Measurements from ENCODE around the gene DNAJC27.

The DNAJC27 gene

DNA sequence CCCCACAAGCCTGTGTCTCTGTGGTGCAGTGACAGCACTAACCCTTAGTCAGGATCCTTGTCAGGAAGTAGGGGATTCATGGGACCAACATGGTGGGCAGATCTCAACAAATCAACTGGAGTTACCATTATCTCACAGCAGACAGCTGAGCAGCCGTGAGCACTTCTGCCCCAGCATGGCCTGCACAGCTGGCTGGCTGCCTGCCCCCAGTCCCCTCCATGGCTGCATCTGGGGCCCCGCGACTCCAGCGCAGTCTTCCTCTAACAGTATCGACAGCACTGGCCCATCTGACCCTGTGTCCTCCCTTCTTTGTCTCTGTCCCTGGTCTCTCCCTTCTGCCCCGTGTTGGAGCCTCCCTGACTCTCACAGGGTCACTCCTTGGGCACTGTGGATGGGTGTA, 47.0 kb downstream of the DNAJC27 start:
- DNase-seq, result no peak

DNA sequence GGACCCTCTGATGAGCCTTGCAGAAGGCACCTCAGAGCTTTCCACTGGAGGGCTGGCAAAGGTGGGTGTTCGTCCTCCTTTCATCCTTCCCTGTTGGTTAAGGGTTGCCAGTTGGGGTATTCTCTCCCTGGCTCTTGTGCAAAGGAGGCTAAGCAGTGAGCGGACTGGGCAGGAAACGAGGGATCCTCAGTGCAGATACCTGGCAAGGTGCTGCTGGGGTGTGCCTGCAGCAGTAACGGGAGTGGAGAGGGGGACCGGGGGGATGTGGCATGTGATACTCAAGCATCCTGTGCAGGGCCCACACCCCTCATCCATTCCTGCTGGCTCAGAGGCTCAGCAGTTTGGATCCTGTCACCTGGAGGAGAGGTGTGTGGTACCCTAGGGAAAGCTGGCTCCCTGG, 47.5 kb downstream of the DNAJC27 start:
- DNase-seq, result no peak

DNA sequence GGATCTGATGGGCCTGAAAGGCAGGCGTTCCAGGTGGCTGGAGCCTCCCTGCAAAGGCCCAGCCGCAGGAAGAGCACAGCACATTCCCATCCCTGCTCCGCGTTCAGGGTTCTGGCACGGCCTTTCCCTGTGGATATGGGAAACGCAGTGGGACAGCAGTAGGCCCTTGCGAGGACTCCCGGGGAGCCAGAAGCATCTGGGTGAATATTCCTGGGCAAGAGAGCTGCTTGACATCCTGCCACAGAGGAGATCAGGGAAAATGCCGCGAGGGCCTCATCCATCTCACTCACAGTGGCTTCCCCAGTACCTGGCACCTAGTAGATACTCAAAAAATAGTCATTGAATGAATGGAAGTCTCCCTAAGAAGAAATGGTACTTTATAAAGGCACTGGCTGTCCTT, 48.6 kb downstream of the DNAJC27 start:
- DNase-seq, result no peak

DNA sequence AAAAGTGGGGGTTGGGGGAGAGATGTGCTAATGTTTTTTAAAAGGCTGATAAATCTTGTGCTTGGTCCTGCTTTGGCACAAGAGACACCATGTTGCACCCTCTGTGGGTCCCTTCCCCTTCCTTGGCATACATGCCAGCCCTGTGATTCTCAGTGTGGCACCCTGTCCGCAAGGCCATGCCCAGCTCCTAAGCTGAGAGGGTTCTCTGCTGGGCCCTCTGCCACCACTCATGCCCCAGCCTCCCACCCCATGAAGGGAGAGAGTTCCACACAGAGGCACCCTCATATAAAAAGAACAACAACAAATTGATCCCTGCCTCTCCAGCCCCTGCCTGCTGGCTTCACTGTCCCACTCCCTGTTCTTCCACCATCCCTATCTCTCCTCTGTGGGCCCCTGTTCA, 49.2 kb downstream of the DNAJC27 start:
- no peak for DNase-seq

DNA sequence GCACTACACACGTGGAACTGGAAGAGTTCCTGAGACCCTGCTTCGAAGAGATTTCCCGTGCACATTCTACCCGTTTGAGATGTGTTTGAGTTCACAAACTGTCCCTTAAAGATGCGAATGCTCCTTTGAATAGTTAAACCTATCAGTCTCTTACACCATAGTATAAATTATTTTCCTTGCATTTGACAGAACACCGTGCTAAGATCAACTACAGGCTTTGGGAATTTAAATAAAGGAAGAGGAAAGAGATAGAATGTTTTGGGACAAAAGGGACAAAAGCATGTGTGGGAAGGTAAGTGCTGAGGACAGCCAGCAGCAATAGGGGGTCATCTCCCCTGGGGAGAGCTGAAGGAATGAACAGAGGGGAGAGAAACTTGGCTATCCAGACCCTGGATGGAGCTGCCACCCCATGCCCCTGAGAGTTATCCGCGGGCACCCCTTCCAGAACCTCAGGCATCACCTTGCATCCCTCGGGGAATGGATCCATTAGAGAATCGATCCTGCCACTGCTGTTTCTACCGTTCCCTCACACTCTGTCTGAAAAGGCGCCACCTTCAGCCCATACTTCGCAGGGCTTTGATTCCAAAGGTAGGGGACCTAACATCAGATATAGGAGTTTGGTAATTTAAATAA, 50.8 kb downstream of the DNAJC27 start:
- no peak for DNase-seq

DNA sequence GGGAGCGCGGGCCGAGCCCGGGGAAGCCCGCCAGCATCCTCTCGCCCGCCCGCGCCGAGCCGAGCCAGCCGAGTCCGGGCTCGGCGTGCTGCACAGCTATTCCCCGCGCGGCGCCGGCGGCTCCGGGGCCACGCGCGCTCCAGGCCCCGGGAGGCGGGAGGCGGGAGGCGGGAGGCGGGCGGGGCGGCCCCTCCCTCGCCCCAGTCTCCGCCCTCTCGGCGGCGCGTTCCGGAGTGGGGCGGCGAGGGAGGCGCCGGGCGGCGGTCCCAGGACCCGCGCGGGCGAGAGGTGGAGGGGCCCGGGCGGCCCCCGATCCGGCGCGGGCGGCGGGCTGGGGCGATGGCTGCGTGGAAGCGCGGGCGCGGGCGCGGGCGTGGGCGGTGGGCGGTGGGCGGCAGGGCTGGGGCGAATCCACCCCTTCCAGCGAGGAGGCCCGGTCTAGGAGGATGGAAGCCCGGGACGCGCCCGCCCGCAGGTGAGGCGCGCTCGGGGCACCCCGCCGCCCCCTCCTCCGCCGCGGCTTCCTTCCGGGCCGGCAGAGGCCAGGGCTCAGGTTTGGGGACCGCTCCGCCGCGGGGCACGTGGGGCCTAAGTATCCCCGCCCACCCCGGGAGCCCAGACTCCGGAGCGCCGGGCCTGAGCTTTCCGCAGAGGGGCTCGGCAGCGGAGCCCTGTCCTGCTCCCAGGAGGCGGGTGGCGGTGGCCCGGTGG, 51.5 kb downstream of the DNAJC27 start, which contains the start of gene ADCY3:
TSS of gene ADCY3 (minus strand) at position 140 of the 711 bp plus-strand sequence. CDS start 1,250 bp downstream, outside the sequence.
- peak; percentile 35 for DNase-seq

DNA sequence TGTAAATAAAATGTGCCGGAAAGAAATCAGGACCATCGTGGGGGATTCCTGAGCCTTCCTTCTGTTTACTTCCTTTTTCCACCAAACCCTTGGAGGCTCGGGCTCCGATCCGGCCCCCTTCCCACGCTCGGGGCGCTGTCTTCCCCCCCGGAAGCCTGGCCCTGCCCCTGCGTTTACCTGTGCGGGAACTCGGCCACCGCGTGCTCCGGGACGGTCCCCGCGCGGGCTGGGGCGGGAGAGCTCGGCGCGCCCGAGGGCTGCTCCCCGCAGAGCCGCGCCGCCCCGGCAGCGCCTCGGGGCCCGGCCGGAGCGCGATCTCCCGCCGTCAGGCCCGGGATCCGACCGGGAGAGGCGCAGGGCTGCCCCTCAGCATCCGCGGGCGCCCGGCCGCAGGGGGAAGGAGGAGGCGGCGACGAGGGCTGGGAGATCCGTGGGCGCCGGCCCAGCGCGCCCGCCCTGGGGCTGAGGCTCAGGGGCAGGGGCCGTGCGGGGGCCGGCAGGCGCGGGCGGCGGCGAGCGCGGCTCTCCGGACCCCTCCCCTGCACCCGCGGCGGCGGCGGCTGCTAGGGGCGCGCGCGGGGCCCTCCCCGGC, 52.2 kb downstream of the DNAJC27 start:
- no peak for DNase-seq

DNA sequence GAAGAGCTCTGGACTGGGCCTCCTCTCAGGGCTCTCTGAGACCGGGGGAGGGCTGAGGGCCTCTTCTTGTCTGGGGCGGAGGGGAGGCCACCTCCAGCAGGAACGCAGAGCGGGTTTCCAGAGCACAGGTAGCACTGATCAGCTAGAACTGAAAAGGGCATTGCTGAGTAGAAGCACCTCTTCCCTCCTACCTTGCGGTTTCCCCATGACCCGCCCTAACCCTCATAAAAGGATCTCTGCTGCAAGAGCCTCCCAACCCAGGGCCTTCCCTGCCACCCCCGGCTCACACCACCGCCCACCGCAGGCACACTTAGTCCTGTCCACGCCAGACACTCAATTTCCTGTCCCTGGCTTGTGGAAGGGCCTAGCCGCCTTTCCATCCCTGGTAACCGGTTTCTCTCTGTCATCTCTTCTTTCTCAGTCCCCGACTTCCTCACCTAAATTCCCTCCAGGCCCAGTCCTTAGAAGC, 52.7 kb downstream of the DNAJC27 start:
- peak; percentile 34 for DNase-seq

DNA sequence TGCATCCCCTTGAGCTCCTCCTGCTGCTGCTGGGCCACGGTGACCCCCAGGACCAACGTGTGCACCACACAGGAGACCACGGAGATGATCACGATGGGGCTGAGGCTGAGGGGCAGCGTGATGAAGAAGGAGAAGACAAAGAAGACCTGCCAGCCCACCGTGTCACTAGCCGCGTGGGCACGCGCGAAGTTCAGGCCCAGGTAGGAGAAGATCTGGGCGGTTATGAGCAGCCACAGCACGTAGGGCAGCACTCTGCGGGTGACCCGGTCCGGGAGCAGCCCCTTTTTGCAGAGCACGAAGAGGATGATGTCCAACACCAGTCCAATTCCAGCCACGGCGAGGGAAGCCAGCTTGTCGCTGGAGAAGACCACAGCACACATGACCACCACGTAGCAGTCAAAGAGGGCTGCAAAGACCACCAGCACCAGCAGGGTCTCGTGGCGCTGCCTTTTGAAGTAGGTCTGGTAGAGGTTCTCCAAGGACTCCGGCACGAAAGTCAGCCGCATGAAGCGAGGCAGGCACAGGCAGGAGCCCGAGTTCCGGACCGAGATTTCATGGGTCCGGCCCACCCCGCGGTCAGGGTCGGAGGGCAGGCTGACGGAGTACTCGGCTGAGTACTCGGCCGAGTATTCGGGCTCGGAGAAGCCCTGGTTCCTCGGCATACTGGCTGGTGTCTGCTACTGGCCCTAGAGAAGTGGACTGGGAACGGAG, 53.3 kb downstream of the DNAJC27 start:
- DNase-seq, result no peak

DNA sequence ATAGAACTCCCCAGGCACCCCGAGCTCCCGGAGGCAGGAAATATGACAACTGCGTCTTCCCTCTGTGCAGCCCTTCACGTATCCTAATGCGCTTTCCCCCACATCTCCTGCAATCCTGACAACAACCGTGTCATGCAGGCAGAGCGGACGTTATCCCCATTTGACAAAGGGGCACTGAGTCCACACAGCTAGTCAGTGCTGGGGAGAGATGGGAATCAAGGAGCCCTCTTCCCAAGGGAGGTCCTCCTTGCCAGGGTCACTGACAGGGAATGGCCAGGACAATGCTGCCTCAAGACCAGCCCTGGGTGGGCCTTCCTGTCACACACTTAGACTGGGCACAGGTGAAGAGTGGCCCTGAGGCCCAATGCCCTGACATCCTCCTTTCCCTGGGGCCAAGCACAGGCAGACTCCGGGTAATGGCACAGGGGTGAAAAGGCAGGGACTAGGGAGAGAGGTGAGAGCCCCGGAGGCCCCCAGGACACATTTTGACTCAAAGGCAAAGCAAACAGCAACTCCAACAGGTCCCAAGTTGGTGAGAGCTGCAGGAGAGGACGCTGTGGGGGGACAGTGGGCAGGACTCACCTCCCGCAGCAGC, 53.9 kb downstream of the DNAJC27 start:
- no peak for DNase-seq

DNA sequence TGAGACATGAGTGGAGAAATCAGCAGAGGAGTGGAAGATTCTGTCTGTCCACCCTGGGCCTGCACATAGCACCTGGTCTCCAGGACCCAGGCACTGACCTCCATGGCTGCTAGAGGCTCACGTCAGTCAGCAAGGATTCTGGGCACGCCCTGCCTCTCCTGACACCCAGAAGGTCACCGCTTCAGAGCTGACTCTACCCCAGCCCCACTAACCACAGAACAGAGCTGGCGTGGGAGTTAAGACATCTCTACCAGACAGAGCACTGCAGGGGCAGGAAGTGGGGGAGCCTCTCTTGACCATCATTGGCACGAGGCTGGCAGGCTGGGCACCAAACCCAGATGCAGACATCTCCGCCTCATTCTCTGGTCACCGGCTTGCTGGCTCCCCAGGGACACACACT, 54.7 kb downstream of the DNAJC27 start:
- no peak for DNase-seq

DNA sequence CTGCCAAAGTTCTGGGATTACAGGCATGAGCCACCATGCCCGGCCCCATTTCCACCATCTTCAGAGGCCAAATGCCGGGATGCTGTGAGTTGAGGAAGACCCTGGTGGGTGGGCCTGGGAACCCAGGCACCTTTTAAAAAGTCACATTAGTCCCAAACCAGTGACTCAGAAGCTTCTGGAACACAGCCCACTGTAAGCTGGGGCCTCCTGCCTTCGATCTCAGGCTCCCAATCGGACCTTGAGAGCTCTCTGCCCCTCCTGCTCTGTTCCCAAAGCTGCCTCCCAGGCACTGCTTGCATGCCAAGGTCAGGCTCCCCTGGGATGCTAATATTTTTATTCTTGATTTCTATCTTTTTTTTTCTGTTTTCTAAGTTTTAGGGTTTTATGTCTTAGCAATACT, 56.0 kb downstream of the DNAJC27 start:
- no peak for DNase-seq

DNA sequence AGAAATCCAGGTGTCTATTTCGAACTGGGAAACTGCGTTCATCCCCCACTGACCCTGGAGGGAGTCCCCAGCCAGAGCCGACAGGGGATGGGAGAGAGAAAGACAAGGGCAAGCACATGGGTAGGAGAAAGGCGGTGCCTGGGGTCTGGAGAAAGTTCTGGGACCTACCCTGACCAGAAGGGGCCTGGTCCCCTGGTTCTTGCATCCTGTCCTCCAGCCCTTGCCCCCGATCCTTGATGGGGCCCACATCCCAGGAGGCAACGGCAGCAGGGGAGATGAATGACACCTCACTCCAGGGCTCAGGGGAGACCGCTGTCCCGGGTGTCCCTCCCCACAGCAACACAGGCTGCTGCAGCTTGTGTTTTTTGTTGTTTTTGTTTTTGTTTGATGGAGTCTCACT, 56.6 kb downstream of the DNAJC27 start:
- DNase-seq, result no peak

DNA sequence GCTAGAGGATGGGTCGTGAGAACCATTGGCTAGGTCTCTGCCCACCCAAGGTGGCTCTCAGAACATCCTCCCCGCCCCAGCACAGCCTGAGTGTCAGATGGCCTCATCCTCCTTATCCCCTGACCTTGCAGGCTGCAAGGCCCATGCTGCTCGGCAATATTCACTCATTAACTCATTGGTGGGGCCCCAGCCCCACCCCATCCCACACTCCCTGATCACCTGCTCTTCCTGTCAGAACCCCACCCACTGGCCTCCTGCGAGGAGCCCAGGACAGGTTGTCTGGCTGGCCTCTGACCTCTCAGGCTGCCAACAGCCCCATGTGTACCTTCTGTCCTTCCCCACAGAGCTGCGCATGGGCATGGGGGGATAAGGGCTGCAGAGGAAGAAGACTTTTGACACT, 57.0 kb downstream of the DNAJC27 start:
- DNase-seq, result no peak

DNA sequence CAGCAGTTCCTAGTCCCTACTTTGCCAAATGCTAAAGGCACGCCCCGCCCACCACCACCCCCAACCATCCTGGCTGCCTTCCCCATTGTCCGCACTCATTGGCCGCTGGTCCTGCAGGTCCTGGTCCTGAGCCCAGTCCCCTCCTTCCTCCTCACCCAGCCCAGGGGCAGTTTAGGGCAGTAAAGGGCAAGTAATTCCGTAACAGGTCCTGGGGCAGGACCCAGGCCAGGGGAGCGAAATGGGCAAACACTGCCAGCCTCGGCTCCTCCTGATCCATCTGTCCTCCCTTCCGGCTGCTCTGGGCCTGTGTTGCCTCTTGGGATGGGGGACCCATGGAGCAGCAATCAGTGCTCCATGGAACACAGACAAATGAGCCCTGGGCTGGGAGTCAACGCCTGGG, 57.8 kb downstream of the DNAJC27 start:
- DNase-seq, result no peak

DNA sequence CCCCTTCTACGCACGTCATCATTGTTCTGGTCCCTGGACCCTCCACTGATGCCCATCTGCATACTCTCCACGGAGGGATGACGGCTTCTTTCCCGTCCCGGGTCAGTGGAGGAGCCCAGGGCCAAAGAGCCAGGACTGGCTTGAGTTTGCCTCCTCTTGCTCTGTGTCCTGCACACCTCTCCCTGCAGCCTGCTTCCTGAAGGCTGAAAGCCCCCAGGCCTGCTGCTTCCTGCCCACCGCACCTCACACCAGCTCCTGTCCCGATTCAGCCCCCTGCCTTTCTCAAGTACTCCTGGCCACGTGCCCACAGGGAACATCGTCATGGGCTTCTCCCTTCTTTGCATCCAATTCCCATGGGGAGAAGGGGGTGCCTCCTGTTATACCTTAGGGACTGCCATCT, 58.8 kb downstream of the DNAJC27 start:
- DNase-seq, result no peak

DNA sequence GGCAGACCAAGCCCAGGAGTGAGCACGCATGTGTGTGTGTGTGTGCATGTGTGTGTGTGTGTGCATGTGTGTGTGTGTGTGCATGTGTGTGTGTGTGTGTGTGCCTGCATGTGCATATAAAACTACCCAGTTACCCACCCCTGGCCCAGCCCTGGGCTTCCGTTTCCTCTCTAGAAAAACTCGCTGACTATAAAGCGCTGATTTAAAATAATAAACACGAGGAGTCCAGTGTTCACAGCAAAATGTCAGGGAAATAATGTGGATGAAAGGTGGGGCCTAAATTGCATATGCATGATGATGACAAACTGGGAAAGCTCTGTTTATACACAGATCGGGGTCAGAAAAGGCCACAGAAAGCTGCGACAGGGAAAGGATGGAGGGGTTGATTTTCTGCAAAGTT, 59.2 kb downstream of the DNAJC27 start:
- DNase-seq, result no peak

DNA sequence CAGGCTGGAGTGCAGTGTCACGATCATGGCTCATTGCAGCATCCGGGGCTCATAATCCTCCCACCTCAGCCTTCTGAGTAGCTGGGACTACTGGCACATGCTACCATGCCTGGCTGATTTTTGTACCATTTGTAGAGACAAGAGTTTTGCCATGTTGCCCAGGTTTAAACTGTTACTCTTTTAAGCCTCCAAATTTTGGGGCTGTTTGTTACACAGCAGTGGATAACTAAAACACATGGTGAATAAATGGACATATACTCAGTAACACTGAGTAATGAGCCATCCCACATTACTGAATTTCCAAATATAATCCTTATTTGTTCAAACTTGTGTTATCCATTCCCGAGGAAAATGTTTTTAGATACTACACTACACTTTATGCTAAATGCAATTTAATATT, 61.5 kb downstream of the DNAJC27 start:
- DNase-seq, result no peak

DNA sequence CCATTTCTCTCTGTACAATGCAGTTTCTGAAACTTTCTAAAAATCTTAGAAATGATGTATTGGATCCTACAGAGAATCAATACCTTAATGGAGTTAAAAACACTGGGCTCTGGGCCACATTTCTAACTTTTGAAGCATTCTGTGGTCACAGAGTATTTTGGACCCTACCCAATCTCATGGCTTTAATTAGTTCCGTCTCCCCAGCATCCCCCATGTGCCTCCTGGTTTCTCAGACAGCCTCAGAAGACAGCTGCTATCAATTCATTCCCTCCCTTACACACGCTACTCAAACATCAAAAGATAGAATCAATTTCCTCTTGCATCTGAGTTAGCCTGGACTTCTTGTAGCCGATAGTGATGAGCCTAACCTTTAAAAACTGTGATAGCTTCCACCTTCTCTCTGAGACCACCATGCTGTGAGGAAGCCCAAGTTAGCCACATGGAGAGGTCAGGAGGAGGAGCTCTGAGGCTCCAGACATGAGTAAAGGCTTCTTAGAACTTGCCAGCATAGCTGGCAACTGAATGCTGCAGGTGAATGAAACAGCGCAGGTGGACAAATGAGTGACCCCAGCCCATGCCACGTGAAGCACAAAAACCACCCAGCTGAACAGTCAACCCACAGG, 62.1 kb downstream of the DNAJC27 start:
- DNase-seq, result no peak

DNA sequence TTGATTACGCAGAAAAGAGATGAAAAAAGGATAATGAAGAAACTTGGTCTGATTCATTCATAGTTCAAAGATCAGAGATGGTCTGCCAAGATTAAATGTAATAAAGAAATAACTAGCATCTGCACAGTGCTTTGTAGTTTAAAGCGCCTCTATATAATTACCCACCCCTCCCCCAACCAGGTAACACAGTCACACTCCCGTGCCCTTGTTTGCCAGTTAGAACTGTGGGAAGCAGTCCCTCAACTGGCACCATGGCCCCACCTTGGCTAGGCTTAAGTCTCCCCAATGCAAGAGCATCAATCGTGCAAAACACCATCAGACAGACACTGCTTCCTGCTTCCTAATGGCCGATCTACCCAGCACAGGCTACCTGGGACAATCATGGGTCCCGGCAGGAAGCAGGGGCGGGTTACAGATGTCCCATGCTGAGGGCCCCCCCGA, 63.3 kb downstream of the DNAJC27 start:
- no peak for DNase-seq

DNA sequence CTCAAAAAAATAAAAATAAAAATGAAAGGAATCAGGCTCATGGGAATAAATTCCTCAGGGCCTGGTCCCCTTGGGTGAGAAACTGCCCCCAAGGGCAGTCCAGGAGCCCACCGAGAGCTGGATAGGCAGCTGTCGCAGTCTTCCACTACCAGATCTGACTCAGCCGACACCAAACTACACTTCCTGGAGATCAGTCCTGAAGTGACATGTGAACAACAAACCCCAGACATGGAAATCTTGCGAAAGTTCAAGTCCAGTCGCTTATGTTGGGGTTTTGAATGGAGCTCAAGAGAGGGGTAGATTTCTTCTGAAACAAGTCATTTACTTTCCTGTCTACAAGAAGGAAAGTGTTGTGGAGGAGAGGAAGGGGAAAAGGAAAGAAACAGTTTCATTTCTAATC, 64.6 kb downstream of the DNAJC27 start:
- DNase-seq, result no peak

DNA sequence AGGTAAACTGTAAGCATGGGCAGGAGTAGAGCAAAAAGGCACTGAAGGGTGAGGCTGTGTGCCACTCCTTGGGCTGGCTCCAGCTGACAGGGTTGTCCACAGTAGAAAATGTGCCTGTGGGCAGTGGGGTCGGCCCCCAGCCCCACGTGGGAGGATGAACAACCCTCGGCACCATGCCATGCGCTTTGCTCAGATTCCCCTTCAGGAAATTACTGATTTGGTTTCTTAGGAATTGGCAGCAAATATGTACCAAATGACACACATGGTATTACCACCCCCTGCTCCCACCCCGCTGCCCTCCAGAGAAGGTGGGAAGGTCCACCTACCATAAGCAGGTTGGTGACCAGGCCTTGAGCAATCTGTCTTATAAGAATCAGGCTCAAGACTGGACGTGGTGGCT, 65.3 kb downstream of the DNAJC27 start:
- no peak for DNase-seq
